SJSA1 (cell line): ENCODE data around the gene HAP1. TPM values are rescaled to one million over a fixed set of nuclear protein-coding genes. Genes with fewer than 3 reads are reported as not detected.
A peak's percentile ranks its signal among the peaks of the same experiment; 100 is the strongest.
"Not testable (repeated sequence)": the region's sequence is repeated elsewhere in the genome, so short reads cannot be mapped to it uniquely, and the experiment has no call there.

Source experiments
- DNase-seq, 2 experiments: peaks; one replicate each; pipeline ENCODE4 v3.0.0-alpha.2; 2015 to 2020; ENCODE audit warnings: low spot score in 2 of 2, low read depth in 1 of 2
- H3K27ac ChIP-seq: fragments of 250-450 bp; sonication (Bioruptor Pico); 2 replicates; pipeline ENCODE4 v1.5.1; 2020; ENCODE audit warnings: mild to moderate bottlenecking, moderate library complexity
- H3K27me3 ChIP-seq: fragments of 250-450 bp; sonication (Bioruptor Pico); replicated peaks from 2 replicates; pipeline ENCODE4 v1.5.1; 2020; ENCODE audit warnings: mild to moderate bottlenecking, moderate library complexity
- H3K36me3 ChIP-seq: fragments of 250-450 bp; sonication (Bioruptor Pico); 2 replicates; pipeline ENCODE4 v1.5.1; 2020; ENCODE audit warnings: mild to moderate bottlenecking
- H3K4me1 ChIP-seq: fragments of 250-450 bp; sonication (Bioruptor Pico); replicated peaks from 2 replicates; pipeline ENCODE4 v1.6.1; 2021; ENCODE audit warnings: mild to moderate bottlenecking
- H3K4me3 ChIP-seq: fragments of 250-450 bp; sonication (Bioruptor Pico); 2 replicates; pipeline ENCODE4 v1.5.1; 2020; ENCODE audit warnings: mild to moderate bottlenecking
- H3K9me3 ChIP-seq: fragments of 250-450 bp; sonication (Bioruptor Pico); replicated peaks from 2 replicates; pipeline ENCODE4 v1.5.1; 2020; ENCODE audit warnings: mild to moderate bottlenecking
- total RNA-seq: library from RNA; depleted of rRNA; stranded (reverse); fragments of >200 nt; shearing (Covaris generic); gene quantifications from 2 replicates; pipeline ENCODE4 v1.2.3, GENCODE V29; 2014; rRNA removed

The HAP1 gene, protein sequence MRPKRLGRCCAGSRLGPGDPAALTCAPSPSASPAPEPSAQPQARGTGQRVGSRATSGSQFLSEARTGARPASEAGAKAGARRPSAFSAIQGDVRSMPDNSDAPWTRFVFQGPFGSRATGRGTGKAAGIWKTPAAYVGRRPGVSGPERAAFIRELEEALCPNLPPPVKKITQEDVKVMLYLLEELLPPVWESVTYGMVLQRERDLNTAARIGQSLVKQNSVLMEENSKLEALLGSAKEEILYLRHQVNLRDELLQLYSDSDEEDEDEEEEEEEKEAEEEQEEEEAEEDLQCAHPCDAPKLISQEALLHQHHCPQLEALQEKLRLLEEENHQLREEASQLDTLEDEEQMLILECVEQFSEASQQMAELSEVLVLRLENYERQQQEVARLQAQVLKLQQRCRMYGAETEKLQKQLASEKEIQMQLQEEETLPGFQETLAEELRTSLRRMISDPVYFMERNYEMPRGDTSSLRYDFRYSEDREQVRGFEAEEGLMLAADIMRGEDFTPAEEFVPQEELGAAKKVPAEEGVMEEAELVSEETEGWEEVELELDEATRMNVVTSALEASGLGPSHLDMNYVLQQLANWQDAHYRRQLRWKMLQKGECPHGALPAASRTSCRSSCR
- total RNA-seq: not detected in 2 replicates

- no peak for DNase-seq
- H3K27ac ChIP-seq: no peak within 1 kb of the TSS
- H3K36me3 ChIP-seq: no peaks in the 10 kb centered on the region
- no peaks in the 10 kb centered on the region for H3K9me3 ChIP-seq
- H3K4me1 ChIP-seq: peaks cover 11% of the 10 kb centered on the region
- peaks cover 68% of the 10 kb centered on the region for H3K27me3 ChIP-seq
- H3K4me3 ChIP-seq: no peak within 1 kb of the TSS
Measured at GRCh38 chr17:41734139-41734948, at the start of gene HAP1. Gene HAP1, minus strand, starts transcription at chr17:41734643. Its CDS starts 9 bp downstream, at chr17:41734634.

DNA sequence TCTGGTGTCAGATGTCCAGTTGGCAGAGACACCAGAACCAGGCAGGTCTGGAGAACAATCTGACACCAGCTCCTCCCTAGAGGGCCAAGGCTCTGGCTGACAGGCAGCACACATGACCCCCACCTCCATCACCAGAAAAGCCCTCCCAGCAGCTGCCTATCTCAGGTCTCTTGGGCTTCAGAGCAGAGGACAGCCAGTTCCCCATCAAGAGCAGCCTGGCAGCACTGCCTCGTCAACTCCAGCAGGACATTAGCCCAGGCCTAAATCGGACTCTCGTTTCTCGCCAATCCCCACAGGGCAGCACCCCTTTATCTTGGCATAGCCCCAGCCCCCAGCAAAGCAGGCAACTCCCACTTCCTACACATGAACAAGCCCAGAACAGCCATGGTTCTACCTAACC, 47.7 kb upstream of the HAP1 start:
- Histone ChIP-seq H3K4me3 (no peak overlapping the region), H3K36me3 (no peaks in the 10 kb centered on the region), H3K27ac (no peak overlapping the region), H3K9me3 (no peaks in the 10 kb centered on the region), H3K27me3 (0 out of 2 replicates have a peak, but pooled peaks cover 2% of the 10 kb centered on the region), H3K4me1 (peaks cover 28% of the 10 kb centered on the region)
- DNase-seq: no peak

GRCh38 chr17:41781404-41782110, 47.1 kb upstream of the HAP1 start:
- H3K36me3 ChIP-seq: no peaks in the 10 kb centered on the region
- peaks cover 34% of the 10 kb centered on the region for H3K4me1 ChIP-seq
- H3K9me3 ChIP-seq: no peaks in the 10 kb centered on the region
- H3K4me3 ChIP-seq: no peak overlapping the region
- no peak for DNase-seq
- H3K27me3 ChIP-seq: 0 out of 2 replicates have a peak, but pooled peaks cover 2% of the 10 kb centered on the region
- H3K27ac ChIP-seq: no peak overlapping the region

DNA sequence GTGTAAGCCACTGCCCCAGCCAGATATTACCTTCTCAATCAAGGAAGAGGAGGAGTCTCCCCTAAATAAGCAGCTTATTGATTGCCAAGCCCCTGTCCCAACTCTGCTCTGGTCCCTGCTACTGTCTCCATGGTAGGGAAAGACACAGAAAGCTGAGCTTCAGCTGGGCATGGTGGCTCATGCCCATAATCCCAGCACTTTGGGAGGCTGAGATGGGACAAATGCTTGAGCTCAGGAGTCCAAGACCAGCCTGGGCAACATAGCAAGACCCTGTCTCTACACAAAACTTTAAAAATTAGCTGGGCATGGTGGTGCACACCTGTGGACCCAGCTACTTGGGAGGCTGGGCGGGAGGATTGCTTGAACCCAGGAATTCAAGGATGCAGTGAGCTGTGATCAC, 45.5 kb upstream of the HAP1 start:
- H3K27ac ChIP-seq: no peak overlapping the region
- H3K4me1 ChIP-seq: peaks cover 38% of the 10 kb centered on the region
- no peaks in the 10 kb centered on the region for H3K36me3 ChIP-seq
- no peak overlapping the region for H3K4me3 ChIP-seq
- H3K9me3 ChIP-seq: no peaks in the 10 kb centered on the region
- H3K27me3 ChIP-seq: no peaks in the 10 kb centered on the region
- DNase-seq: no peak

DNA sequence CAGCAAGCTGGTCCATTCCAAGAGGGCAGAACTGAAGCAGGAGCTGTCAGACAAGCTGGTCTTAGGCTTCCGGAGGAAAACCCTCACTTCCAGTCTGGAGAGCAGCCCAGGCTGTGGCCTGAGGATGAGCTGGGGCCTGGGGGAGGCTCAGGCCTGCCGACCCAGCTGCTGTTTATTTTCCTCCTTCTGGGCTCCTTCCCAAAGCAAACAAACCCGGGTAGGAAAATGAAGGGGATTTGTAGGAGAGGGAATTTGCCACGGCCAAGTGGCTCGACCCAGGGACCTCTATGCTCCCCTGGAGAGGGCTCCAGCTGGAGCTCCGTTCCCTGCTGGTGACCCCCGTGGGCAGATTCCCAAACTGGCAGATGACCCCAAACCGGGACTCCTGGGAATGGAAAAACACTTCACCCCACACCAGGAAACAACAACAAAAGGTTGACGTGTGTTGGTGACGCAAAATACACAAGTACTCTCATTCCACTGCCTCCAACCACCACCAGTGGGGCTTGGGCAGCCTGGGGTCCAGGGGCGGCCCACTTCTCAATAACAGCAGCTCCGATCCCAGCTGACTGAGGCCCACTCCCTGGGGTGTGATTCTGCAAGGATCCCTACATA, 43.2 kb upstream of the HAP1 start:
- no peaks in the 10 kb centered on the region for H3K9me3 ChIP-seq
- no peaks in the 10 kb centered on the region for H3K36me3 ChIP-seq
- H3K4me1 ChIP-seq: peaks cover 51% of the 10 kb centered on the region
- H3K4me3 ChIP-seq: no peak overlapping the region
- no peaks in the 10 kb centered on the region for H3K27me3 ChIP-seq
- DNase-seq: peak; percentile 74 to 87
- peak overlapping the region; percentile 59 for H3K27ac ChIP-seq

- Histone ChIP-seq H3K4me3 (no peak overlapping the region), H3K27ac (peak overlapping the region; percentile 59), H3K36me3 (no peaks in the 10 kb centered on the region), H3K4me1 (peaks cover 51% of the 10 kb centered on the region), H3K9me3 (no peaks in the 10 kb centered on the region), H3K27me3 (no peaks in the 10 kb centered on the region)
- DNase-seq: no peak
Measured at GRCh38 chr17:41777157-41777573, 42.7 kb upstream of the HAP1 start.

DNA sequence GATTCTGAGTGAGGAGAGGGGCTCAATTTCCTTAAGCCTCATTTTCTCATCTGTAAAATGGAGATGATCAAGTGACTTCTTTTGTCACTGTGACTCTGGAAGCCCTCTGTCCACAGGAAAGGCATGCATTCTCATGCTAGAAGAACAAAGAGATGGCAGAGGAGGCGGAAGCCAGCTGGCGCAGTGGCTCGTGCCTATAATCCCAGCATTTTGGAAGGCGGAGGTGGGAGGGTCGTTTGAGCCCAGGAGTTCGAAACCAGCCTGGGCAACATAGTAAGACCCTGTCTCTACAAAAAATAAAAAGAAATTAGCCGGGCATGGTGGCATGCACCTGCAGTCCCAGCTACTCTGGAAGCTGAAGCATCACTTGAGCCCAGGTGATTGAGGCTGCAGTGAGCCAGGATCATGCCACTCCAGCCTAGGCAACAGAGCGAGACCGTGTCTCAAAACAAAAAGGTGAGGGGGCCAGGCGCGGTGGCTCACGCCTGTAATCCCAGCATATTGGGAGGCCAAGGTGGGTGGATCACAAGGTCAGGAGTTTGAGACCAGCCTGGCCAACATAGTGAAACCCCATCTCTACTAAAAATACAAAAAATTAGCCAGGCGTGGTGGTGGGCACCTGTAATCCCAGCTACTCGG, 41.9 kb upstream of the HAP1 start:
- not testable (repeated sequence) for H3K27ac ChIP-seq, H3K9me3 ChIP-seq, H3K27me3 ChIP-seq, H3K36me3 ChIP-seq, H3K4me3 ChIP-seq, DNase-seq
- peaks cover 51% of the 10 kb centered on the region for H3K4me1 ChIP-seq

- Histone ChIP-seq H3K27ac (no peak overlapping the region), H3K27me3 (no peaks in the 10 kb centered on the region), H3K9me3 (no peaks in the 10 kb centered on the region), H3K36me3 (no peaks in the 10 kb centered on the region), H3K4me1 (peaks cover 51% of the 10 kb centered on the region), H3K4me3 (no peak overlapping the region)
- DNase-seq: peak in 1 of 2 experiments; percentile 31
Measured at GRCh38 chr17:41775394-41776226, 41.2 kb upstream of the HAP1 start.

DNA sequence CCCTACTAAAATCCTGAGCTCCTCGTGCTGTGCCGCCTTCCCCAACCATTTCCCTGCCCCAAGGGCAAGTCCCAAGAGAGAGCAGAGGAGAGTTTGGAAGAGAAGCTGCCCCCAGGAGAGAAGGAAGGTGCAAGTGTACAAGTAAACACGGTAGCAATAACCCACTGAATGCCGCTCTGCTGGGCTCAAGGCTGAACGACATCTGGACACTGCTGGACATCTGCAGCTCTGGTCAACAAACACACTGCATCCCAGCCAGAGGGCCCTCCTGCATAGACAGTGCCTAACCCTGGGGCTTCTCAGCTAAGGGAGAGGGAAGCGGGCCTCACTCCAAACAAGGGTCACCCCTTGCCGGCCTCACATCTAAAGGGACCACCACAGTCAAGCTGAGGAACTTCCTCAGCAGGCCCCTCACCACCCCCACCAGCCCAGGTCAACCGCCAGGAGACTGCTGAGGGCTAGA, 39.3 kb upstream of the HAP1 start:
- H3K4me1 ChIP-seq: peaks cover 50% of the 10 kb centered on the region
- H3K27me3 ChIP-seq: no peaks in the 10 kb centered on the region
- no peak for DNase-seq
- no peak overlapping the region for H3K4me3 ChIP-seq
- no peaks in the 10 kb centered on the region for H3K9me3 ChIP-seq
- H3K27ac ChIP-seq: no peak overlapping the region
- no peaks in the 10 kb centered on the region for H3K36me3 ChIP-seq

GRCh38 chr17:41773190-41773588, 38.7 kb upstream of the HAP1 start:
- H3K36me3 ChIP-seq: no peaks in the 10 kb centered on the region
- peak; percentile 51 to 76 for DNase-seq
- no peaks in the 10 kb centered on the region for H3K9me3 ChIP-seq
- no peaks in the 10 kb centered on the region for H3K27me3 ChIP-seq
- H3K4me3 ChIP-seq: no peak overlapping the region
- H3K27ac ChIP-seq: no peak overlapping the region
- H3K4me1 ChIP-seq: peaks cover 44% of the 10 kb centered on the region

DNA sequence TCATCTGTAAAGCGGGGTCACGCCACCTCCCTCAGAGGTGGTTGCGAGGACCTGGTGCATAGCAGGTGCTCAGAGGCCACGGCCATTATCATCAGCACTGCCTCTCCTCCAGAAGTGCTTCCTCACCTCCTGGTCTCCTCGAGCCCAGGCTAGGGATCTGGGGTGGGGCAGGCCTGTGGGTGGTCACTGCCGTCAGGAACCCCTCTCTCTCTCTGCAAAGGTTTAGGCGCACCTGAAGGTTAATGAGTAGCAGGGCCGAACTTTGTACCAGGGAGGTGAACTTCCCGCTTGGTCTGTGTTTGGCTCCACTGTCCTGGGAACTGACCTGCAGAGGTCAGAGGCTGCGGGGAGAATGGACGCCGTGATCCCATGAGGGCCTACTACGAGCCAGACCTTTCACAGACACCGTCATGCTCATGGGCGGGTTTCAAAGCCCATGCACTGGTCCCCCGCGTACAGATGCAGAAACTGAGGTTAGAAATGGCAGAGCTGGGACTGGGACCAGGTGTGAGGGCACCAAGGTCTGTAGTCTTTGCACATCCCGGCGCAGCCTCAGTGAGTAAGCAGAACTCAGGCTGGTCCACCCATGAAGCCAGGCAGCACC, 38.2 kb upstream of the HAP1 start:
- DNase-seq: no peak
- Histone ChIP-seq H3K27ac (no peak overlapping the region), H3K36me3 (no peaks in the 10 kb centered on the region), H3K4me1 (peaks cover 39% of the 10 kb centered on the region), H3K9me3 (no peaks in the 10 kb centered on the region), H3K27me3 (no peaks in the 10 kb centered on the region), H3K4me3 (no peak overlapping the region)

- Histone ChIP-seq H3K4me3 (no peak overlapping the region), H3K4me1 (peaks cover 35% of the 10 kb centered on the region), H3K27me3 (no peaks in the 10 kb centered on the region), H3K27ac (no peak overlapping the region), H3K9me3 (no peaks in the 10 kb centered on the region), H3K36me3 (no peaks in the 10 kb centered on the region)
- no peak for DNase-seq
Measured at GRCh38 chr17:41772218-41772585, 37.8 kb upstream of the HAP1 start.
